Activated CD4-positive, alpha-beta T cell treated with anti-CD3 and anti-CD28 coated beads, Interleukin-2, amount 10 ng/mL, durations not matched to agents 24 days and 14 days (primary cell): Measurements from ENCODE around the gene UBA1. TPM values are rescaled to one million over a fixed set of nuclear protein-coding genes. Genes with fewer than 3 reads are reported as not detected.
A peak's percentile ranks its signal among the peaks of the same experiment; 100 is the strongest.
"Not testable (repeated sequence)": the region's sequence is repeated elsewhere in the genome, so short reads cannot be mapped to it uniquely, and the experiment has no call there.

Experiments used
- DNase-seq: peaks from one replicate; pipeline ENCODE4 v3.0.0; 2022
- H3K27ac Mint-ChIP-seq: one replicate; pipeline ENCODE4 v1.8.0; 2022; ENCODE audit warnings: mild to moderate bottlenecking, mixed read lengths
- H3K27me3 Mint-ChIP-seq: one replicate; pipeline ENCODE4 v1.8.0; 2022; ENCODE audit warnings: mixed read lengths
- H3K36me3 Mint-ChIP-seq: one replicate; pipeline ENCODE4 v1.8.0; 2022; ENCODE audit warnings: low read depth, mild to moderate bottlenecking, mixed read lengths
- H3K4me1 Mint-ChIP-seq: one replicate; pipeline ENCODE4 v1.8.0; 2021; ENCODE audit warnings: mixed read lengths
- H3K4me3 Mint-ChIP-seq: one replicate; pipeline ENCODE4 v1.8.0; 2022; ENCODE audit warnings: mild to moderate bottlenecking, moderate library complexity, mixed read lengths
- H3K9me3 Mint-ChIP-seq: one replicate; pipeline ENCODE4 v1.8.0; 2021; ENCODE audit warnings: mixed read lengths
- intact Hi-C: fragments of 100-400 bp; cut with micrococcal nuclease; formaldehyde crosslinking; loops from one replicate; pipeline ENCODE4 v1.15.1; 2023
- total RNA-seq: library from RNA; stranded (reverse); gene quantifications from 2 replicates; pipeline ENCODE4 v1.2.3, GENCODE V29; 2022

UBA1 gene
- total RNA-seq, 1 donor from 2014 or later = 246 TPM

GRCh38 chrX:47241201-47242011 lies 47.8 kb downstream of the UBA1 start:
- no peaks in the 10 kb centered on the region for H3K27me3 Mint-ChIP-seq
- peak overlapping the region; percentile 37 for H3K27ac Mint-ChIP-seq
- H3K4me1 Mint-ChIP-seq = no peaks in the 10 kb centered on the region
- intact Hi-C loops = no loop called here
- no peak for DNase-seq
- no peak overlapping the region for H3K4me3 Mint-ChIP-seq
- no peaks in the 10 kb centered on the region for H3K9me3 Mint-ChIP-seq
- H3K36me3 Mint-ChIP-seq = peaks cover 27% of the 10 kb centered on the region

- H3K27me3 Mint-ChIP-seq = no peaks in the 10 kb centered on the region
- H3K9me3 Mint-ChIP-seq = no peaks in the 10 kb centered on the region
Observed at GRCh38 chrX:47242321-47242720, 48.7 kb downstream of the UBA1 start.

DNA sequence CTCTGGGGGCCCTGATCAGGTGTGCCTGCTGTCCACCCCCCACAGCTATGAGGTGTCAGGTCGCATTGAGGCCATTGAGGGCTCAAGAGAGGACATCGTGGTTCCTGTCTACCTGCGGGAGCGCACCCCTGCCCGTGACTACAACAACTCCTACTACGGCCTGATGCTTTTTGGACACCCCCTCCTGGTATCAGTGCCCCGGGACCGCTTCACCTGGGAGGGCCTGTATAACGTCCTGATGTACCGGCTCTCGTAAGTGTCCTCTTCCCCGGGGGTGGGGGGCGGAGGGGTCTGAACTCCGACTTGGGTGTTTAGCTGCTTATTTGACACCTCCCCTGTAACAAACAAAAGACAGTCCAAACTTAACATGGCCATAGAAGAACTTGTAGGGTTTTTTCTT lies 49.7 kb downstream of the UBA1 start:
- no peak overlapping the region for H3K27ac Mint-ChIP-seq
- no peak overlapping the region for H3K4me3 Mint-ChIP-seq
- peaks cover 27% of the 10 kb centered on the region for H3K36me3 Mint-ChIP-seq
- intact Hi-C loops = no loop called here
- H3K4me1 Mint-ChIP-seq = peaks cover 4% of the 10 kb centered on the region
- DNase-seq = no peak
- H3K9me3 Mint-ChIP-seq = no peaks in the 10 kb centered on the region
- no peaks in the 10 kb centered on the region for H3K27me3 Mint-ChIP-seq

More at GRCh38 chrX:47242321-47242720, 48.7 kb downstream of the UBA1 start:
- peaks cover 27% of the 10 kb centered on the region for H3K36me3 Mint-ChIP-seq
- intact Hi-C loops = no loop called here
- H3K4me1 Mint-ChIP-seq = no peaks in the 10 kb centered on the region
- H3K4me3 Mint-ChIP-seq = no peak overlapping the region
- DNase-seq = no peak
- H3K27ac Mint-ChIP-seq = no peak overlapping the region

- Mint-ChIP-seq H3K4me3 (no peak overlapping the region), H3K27me3 (no peaks in the 10 kb centered on the region), H3K36me3 (peaks cover 28% of the 10 kb centered on the region), H3K9me3 (no peaks in the 10 kb centered on the region), H3K4me1 (peaks cover 10% of the 10 kb centered on the region), H3K27ac (no peak overlapping the region)
- intact Hi-C loops = no loop called here
- DNase-seq = no peak
Observed at GRCh38 chrX:47244676-47245075, 51.0 kb downstream of the UBA1 start.

DNA sequence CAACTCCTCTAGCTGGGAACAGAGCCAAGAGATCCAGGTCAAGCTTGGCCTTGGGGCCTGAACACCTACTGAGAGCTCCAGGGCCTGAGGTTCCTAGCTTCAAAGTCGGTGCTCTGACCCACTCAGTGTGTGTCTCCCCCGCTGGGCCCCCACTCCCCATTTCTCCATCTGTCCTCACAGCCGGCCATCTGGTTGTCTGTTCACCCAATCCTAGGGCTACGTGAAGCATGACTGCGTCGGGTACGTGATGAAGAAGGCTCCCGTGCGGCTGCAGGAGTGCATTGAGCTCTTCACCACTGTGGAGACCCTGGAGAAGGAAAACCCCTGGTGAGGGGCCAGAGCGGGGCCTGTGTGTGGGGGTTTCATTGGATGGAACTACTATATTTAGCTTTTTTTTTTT lies 51.5 kb downstream of the UBA1 start:
- Mint-ChIP-seq H3K4me1 (peaks cover 10% of the 10 kb centered on the region), H3K9me3 (no peaks in the 10 kb centered on the region), H3K36me3 (peaks cover 26% of the 10 kb centered on the region), H3K4me3 (no peak overlapping the region), H3K27ac (no peak overlapping the region), H3K27me3 (no peaks in the 10 kb centered on the region)
- intact Hi-C loops = no loop called here
- no peak for DNase-seq

GRCh38 chrX:47247206-47247998 lies 53.8 kb downstream of the UBA1 start:
- Mint-ChIP-seq H3K27me3 (no peaks in the 10 kb centered on the region), H3K4me1 (peaks cover 10% of the 10 kb centered on the region), H3K4me3 (no peak overlapping the region), H3K9me3 (no peaks in the 10 kb centered on the region), H3K36me3 (peaks cover 11% of the 10 kb centered on the region), H3K27ac (peak overlapping the region; percentile 37)
- intact Hi-C loops = no loop called here
- no peak for DNase-seq

DNA sequence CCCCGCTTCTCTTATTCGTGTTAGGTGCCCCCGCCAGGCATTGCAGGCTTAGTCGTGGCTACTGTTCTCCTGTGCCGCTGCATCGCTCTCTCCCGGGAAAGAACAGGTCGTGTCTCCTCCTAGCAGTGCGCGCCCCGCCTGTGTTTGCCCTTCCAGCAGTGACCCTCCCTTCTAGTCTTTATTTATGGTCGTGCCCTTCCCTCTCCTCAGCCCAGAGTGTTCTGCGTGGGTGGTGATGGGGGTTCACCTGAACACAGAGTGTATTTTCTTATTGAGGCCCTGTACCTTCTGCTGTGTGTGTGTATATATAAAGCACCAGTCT lies 54.3 kb downstream of the UBA1 start:
- no peaks in the 10 kb centered on the region for H3K27me3 Mint-ChIP-seq
- peaks cover 10% of the 10 kb centered on the region for H3K4me1 Mint-ChIP-seq
- H3K9me3 Mint-ChIP-seq = no peaks in the 10 kb centered on the region
- DNase-seq = no peak
- intact Hi-C loops = no loop called here
- H3K27ac Mint-ChIP-seq = peak overlapping the region; percentile 32
- H3K4me3 Mint-ChIP-seq = no peak overlapping the region
- peaks cover 11% of the 10 kb centered on the region for H3K36me3 Mint-ChIP-seq

DNA sequence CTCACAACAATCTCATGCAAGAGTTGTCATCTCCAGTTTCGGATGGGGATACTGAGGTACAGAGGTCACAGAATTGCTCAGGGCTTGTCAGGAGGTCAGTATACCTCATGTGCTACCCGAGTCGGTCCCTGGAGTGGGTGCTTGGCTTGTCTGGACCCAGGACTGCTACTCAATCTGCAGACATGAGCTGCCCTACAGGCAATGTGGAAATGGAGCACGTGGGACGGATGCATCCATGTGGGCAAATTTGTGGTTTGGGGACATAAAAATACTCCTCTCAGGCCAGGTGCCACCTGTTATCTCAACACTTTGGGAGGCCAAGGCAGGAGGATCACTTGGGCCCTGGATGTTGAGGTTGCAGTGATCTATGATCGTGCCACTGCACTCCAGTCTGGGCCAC lies 54.9 kb downstream of the UBA1 start:
- DNase-seq = no peak
- intact Hi-C loops = no loop called here
- Mint-ChIP-seq H3K36me3 (peaks cover 11% of the 10 kb centered on the region), H3K9me3 (no peaks in the 10 kb centered on the region), H3K27me3 (no peaks in the 10 kb centered on the region), H3K4me3 (no peak overlapping the region), H3K4me1 (peaks cover 10% of the 10 kb centered on the region), H3K27ac (no peak overlapping the region)

DNA sequence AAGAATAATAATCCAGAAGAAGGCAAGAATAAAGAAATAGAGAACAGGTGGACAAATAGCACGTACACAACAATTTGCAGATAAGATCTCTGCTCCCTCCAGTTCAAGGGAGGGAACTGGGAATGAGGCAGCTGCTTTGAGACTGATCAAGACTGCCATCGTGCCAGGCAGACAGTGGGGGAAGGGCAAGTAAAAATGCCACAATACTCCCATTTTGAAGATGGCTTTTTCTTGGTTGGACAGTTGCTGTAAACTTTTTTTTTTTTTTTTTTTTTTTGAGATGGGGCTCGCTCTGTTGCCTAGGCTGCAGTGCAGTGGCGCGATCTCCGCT lies 56.4 kb downstream of the UBA1 start:
- Mint-ChIP-seq H3K9me3 (no peaks in the 10 kb centered on the region), H3K27me3 (no peaks in the 10 kb centered on the region), H3K4me3 (no peak overlapping the region), H3K27ac (peak overlapping the region; percentile 51), H3K4me1 (peaks cover 10% of the 10 kb centered on the region), H3K36me3 (peaks cover 9% of the 10 kb centered on the region)
- intact Hi-C loops = no loop called here
- DNase-seq = no peak

DNA sequence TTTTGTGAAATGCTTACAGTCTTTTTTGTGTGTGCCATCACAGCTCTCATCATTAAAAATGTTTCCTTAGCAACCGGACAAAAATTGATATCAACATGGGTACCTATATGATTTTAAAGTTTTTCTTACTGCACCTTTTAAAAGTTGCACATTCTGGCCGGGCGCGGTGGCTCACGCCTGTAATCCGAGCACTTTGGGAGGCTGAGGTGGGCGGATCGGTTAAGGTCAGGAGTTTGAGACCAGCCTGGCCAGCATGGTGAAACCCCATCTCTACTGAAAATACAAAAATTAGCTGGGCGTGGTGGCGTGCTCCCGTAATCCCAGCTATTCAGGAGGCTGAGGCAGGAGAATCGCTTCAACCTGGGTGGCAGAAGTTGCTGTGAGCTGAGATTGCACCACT lies 64.0 kb downstream of the UBA1 start:
- H3K4me3 Mint-ChIP-seq, H3K27me3 Mint-ChIP-seq: not testable (repeated sequence)

More for the DNA sequence above, 64.0 kb downstream of the UBA1 start:
- DNase-seq, H3K36me3 Mint-ChIP-seq, intact Hi-C loops, H3K27ac Mint-ChIP-seq, H3K4me1 Mint-ChIP-seq, H3K9me3 Mint-ChIP-seq: not testable (repeated sequence)

Other genes starting within 250 kb of the UBA1 start
- gene RGN, start 115.4 kb upstream of the UBA1 start, total RNA-seq = not detected in 2 replicates
- 86.8 and 89.5 TPM in 2 replicates for gene NDUFB11, start 49.1 kb upstream of the UBA1 start, total RNA-seq
- gene RBM10, start 48.6 kb upstream of the UBA1 start, total RNA-seq = 64.3 and 64.6 TPM in 2 replicates
- 66.3 and 70.2 TPM in 2 replicates for gene CDK16, start 24.9 kb downstream of the UBA1 start, total RNA-seq
- gene USP11, start 39.2 kb downstream of the UBA1 start, total RNA-seq = 25.9 and 27.3 TPM in 2 replicates
- gene ZNF157, start 176.7 kb downstream of the UBA1 start, total RNA-seq = 0.31 and 0.40 TPM in 2 replicates